ENCODE data around the gene NIT1.

The NIT1 gene

GRCh38 chr1:161098210-161099068 lies 19.5 kb upstream of the NIT1 start, which contains the start of gene KLHDC9:
Gene KLHDC9 (plus strand): TSS chr1:161098361. CDS start chr1:161098536, 175 bp downstream.
- Histone ChIP-seq H3K36me3 (replicated peaks) (peaks cover 19% of the 10 kb centered on the region), H3K4me3 (ENCODE audit: low read depth, low read length) (peak within 1 kb of the TSS; percentile 63), H3K27me3 (replicated peaks) (no peaks in the 10 kb centered on the region), H3K27ac (no peak within 1 kb of the TSS)
- TF ChIP-seq CTCF (IDR thresholded peaks at IDR 0.05; ENCODE audit: low read depth, low read length, missing control alignments): peak; percentile 36
- in situ Hi-C loops (cut with HindIII; ENCODE audit: low pct_ligation_motif_present, low sequenced_read_pairs): no loop called here
- peak; percentile 45 for DNase-seq

- DNase-seq: no peak
- no peak for TF ChIP-seq CTCF (IDR thresholded peaks at IDR 0.05; ENCODE audit: low read depth, low read length, missing control alignments)
- Histone ChIP-seq H3K36me3 (replicated peaks) (peaks cover 19% of the 10 kb centered on the region), H3K4me3 (ENCODE audit: low read depth, low read length) (peak overlapping the region; percentile 63), H3K27me3 (replicated peaks) (no peaks in the 10 kb centered on the region), H3K27ac (no peak overlapping the region)
- in situ Hi-C loops (cut with HindIII; ENCODE audit: low pct_ligation_motif_present, low sequenced_read_pairs): no loop called here
These were observed 18.7 kb upstream of the NIT1 start for GRCh38 chr1:161099090-161099802.

- H3K36me3 ChIP-seq (replicated peaks): peaks cover 19% of the 10 kb centered on the region
- DNase-seq: no peak
- H3K27ac ChIP-seq: no peak overlapping the region
- no peak for TF ChIP-seq CTCF (IDR thresholded peaks at IDR 0.05; ENCODE audit: low read depth, low read length, missing control alignments)
- in situ Hi-C loops (cut with HindIII; ENCODE audit: low pct_ligation_motif_present, low sequenced_read_pairs): no loop called here
- H3K4me3 ChIP-seq (ENCODE audit: low read depth, low read length): no peak overlapping the region
- H3K27me3 ChIP-seq (replicated peaks): no peaks in the 10 kb centered on the region
These were observed 17.3 kb upstream of the NIT1 start for GRCh38 chr1:161100556-161100955.

DNA sequence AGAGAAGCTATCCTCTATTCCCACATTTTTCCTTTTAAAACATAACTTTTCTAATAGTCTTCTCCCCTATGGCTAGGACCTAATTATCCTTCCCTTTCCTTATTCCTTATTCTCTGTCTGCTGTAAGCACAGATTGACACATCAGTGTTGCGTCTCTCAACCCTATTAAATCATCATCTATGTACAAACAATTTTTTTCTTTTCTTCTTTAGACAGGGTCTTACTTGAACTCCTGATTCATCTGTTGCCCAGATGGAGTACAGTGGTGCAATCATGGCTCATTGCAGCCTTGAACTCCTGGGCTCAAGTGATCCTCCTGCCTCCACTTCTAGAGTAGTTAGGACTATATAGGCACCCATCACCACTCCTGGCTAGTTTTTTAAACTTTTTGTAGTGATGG lies 11.5 kb upstream of the NIT1 start:
- in situ Hi-C loops (cut with HindIII; ENCODE audit: low pct_ligation_motif_present, low sequenced_read_pairs): no loop called here
- H3K27ac ChIP-seq: no peak overlapping the region
- no peak overlapping the region for H3K4me3 ChIP-seq (ENCODE audit: low read depth, low read length)
- no peak for TF ChIP-seq CTCF (IDR thresholded peaks at IDR 0.05; ENCODE audit: low read depth, low read length, missing control alignments)
- DNase-seq: no peak
- no peaks in the 10 kb centered on the region for H3K27me3 ChIP-seq (replicated peaks)
- peaks cover 8% of the 10 kb centered on the region for H3K36me3 ChIP-seq (replicated peaks)

DNA sequence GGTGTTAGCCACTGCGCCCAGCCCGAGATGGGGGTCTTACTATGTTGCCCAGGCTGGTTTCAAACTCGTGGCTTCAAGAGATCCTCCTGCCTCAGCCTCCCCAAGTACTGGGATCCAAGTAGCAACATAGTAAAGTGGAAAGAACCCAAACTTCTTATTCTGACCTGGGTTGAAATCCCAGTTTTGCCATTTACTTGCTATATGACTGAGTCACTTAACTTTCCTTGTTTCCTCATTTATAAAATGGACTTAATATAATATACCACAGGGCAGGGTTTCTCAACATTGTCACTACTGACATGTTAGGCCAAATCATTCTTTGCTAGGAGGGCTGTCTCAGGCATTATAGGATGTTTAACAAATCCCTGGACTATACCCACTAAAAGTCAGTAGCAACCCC lies 6.8 kb upstream of the NIT1 start:
- H3K27me3 ChIP-seq (replicated peaks): no peaks in the 10 kb centered on the region
- no peak for DNase-seq
- no peak overlapping the region for H3K27ac ChIP-seq
- no peak overlapping the region for H3K4me3 ChIP-seq (ENCODE audit: low read depth, low read length)
- no peak for TF ChIP-seq CTCF (IDR thresholded peaks at IDR 0.05; ENCODE audit: low read depth, low read length, missing control alignments)
- in situ Hi-C loops (cut with HindIII; ENCODE audit: low pct_ligation_motif_present, low sequenced_read_pairs): no loop called here
- H3K36me3 ChIP-seq (replicated peaks): no peaks in the 10 kb centered on the region

Data from brain microvascular endothelial cell (primary cell).